Measurements from ENCODE around the gene HOMEZ.
"Not testable (repeated sequence)": the region's sequence is repeated elsewhere in the genome, so short reads cannot be mapped to it uniquely, and the experiment has no call there.

Gene HOMEZ

DNA sequence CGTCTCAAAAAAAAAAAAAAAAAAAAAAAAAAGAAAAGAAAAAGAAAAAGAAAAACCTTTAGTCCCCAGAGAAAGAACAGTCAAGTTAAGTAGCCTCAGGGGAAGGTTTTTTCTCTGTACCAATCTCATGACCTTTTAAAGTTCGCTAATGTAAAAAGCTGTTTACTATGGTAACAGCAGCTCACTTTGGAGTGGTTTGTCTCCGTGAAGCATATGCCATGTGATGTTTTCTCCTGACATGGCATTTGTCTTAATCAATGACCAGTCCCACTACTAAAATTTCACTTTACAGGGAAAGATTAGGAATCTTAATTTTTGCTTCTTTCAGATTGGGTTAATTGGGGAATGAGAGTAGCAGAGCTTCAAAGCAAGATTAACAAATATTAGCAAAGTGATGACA lies 43.9 kb downstream of the HOMEZ start:
- TF ChIP-seq EZH2phosphoT487 (IDR thresholded peaks at IDR 0.05; ENCODE audit: low read length) (no peak), EZH2 (optimal IDR thresholded peaks at IDR 0.05; ENCODE audit: low read depth, low read length) (no peak)
- TF ChIP-seq, protein P1, sequence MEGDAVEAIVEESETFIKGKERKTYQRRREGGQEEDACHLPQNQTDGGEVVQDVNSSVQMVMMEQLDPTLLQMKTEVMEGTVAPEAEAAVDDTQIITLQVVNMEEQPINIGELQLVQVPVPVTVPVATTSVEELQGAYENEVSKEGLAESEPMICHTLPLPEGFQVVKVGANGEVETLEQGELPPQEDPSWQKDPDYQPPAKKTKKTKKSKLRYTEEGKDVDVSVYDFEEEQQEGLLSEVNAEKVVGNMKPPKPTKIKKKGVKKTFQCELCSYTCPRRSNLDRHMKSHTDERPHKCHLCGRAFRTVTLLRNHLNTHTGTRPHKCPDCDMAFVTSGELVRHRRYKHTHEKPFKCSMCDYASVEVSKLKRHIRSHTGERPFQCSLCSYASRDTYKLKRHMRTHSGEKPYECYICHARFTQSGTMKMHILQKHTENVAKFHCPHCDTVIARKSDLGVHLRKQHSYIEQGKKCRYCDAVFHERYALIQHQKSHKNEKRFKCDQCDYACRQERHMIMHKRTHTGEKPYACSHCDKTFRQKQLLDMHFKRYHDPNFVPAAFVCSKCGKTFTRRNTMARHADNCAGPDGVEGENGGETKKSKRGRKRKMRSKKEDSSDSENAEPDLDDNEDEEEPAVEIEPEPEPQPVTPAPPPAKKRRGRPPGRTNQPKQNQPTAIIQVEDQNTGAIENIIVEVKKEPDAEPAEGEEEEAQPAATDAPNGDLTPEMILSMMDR (IDR thresholded peaks at IDR 0.05; ENCODE audit: low read length) = no peak

GRCh38 chr14:23241061-23241715 lies 44.7 kb downstream of the HOMEZ start:
- H3K4me2 ChIP-seq (ENCODE audit: low read depth, low read length) = not testable (repeated sequence)

More for the DNA sequence above, 43.9 kb downstream of the HOMEZ start:
- H3K79me2 ChIP-seq (ENCODE audit: low read length) = no peaks in the 10 kb centered on the region
- H3K27ac ChIP-seq (ENCODE audit: low read length) = no peak overlapping the region
- DNase-seq = no peak
- no peaks in the 10 kb centered on the region; the same call in 1 of the 2 replicates for H3F3A ChIP-seq (ENCODE audit: insufficient read depth, low read length)
- no peak overlapping the region for H2AFZ ChIP-seq (ENCODE audit: low read length)
- no peak overlapping the region for H3K9ac ChIP-seq (ENCODE audit: low read length)
- no peaks in the 10 kb centered on the region for H3K36me3 ChIP-seq (replicated peaks; ENCODE audit: insufficient read depth, low read length)
- H4K20me1 ChIP-seq (ENCODE audit: insufficient read depth, low read length) = no peaks in the 10 kb centered on the region
- no peak overlapping the region for H3K4me2 ChIP-seq (ENCODE audit: low read depth, low read length)
- H3K9me3 ChIP-seq (replicated peaks; ENCODE audit: insufficient read depth, low read length) = no peaks in the 10 kb centered on the region
- no peaks in the 10 kb centered on the region for H3K4me1 ChIP-seq (ENCODE audit: low read length)
- no peaks in the 10 kb centered on the region for H3K27me3 ChIP-seq (replicated peaks; ENCODE audit: insufficient read depth, low read length)
- H3K9me2 ChIP-seq (replicated peaks; ENCODE audit: insufficient read depth, low read length) = no peaks in the 10 kb centered on the region
- no peak overlapping the region for H3K4me3 ChIP-seq (ENCODE audit: low read length)

DNA sequence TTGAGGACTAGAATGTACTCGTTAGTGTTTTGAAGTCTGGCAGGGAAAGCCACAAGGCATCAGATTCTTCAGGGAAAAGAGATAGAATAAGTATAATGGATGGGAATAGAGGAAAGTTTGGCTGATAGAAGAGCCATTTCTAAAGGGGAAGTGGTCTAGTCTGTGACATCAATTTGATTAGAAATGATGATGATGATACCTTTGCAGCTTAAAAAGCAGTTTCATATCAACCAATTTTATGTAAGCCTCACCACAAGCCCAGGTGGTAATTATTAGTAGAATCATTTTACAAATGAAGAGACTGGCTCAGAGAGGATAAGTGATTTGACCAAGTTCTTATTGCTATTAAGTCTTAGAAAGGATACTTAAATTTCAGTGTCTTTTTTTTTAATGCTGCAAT lies 45.3 kb downstream of the HOMEZ start:
- H3K27me3 ChIP-seq (replicated peaks; ENCODE audit: insufficient read depth, low read length) = no peaks in the 10 kb centered on the region
- no peak for DNase-seq
- H3K4me1 ChIP-seq (ENCODE audit: low read length) = no peaks in the 10 kb centered on the region
- H3K79me2 ChIP-seq (ENCODE audit: low read length) = no peaks in the 10 kb centered on the region
- TF ChIP-seq EZH2phosphoT487 (IDR thresholded peaks at IDR 0.05; ENCODE audit: low read length) (no peak), EZH2 (optimal IDR thresholded peaks at IDR 0.05; ENCODE audit: low read depth, low read length) (no peak)
- no peaks in the 10 kb centered on the region for H3K36me3 ChIP-seq (replicated peaks; ENCODE audit: insufficient read depth, low read length)
- H3K9me3 ChIP-seq (replicated peaks; ENCODE audit: insufficient read depth, low read length) = no peaks in the 10 kb centered on the region
- no peak overlapping the region for H3K4me2 ChIP-seq (ENCODE audit: low read depth, low read length)
- no peak overlapping the region for H3K9ac ChIP-seq (ENCODE audit: low read length)
- no peaks in the 10 kb centered on the region for H3K9me2 ChIP-seq (replicated peaks; ENCODE audit: insufficient read depth, low read length)
- no peaks in the 10 kb centered on the region for H4K20me1 ChIP-seq (ENCODE audit: insufficient read depth, low read length)
- no peak overlapping the region for H2AFZ ChIP-seq (ENCODE audit: low read length)
- no peaks in the 10 kb centered on the region; the same call in 1 of the 2 replicates for H3F3A ChIP-seq (ENCODE audit: insufficient read depth, low read length)
- H3K4me3 ChIP-seq (ENCODE audit: low read length) = no peak overlapping the region
- H3K27ac ChIP-seq (ENCODE audit: low read length) = no peak overlapping the region

More at GRCh38 chr14:23241061-23241715, 44.7 kb downstream of the HOMEZ start:
- H3K4me1 ChIP-seq (ENCODE audit: low read length); H3K36me3 ChIP-seq (replicated peaks; ENCODE audit: insufficient read depth, low read length); H3K79me2 ChIP-seq (ENCODE audit: low read length); DNase-seq; H3K27me3 ChIP-seq (replicated peaks; ENCODE audit: insufficient read depth, low read length); H3K27ac ChIP-seq (ENCODE audit: low read length); H3K9me3 ChIP-seq (replicated peaks; ENCODE audit: insufficient read depth, low read length); H3F3A ChIP-seq (ENCODE audit: insufficient read depth, low read length); H2AFZ ChIP-seq (ENCODE audit: low read length); H3K4me3 ChIP-seq (ENCODE audit: low read length); H3K9me2 ChIP-seq (replicated peaks; ENCODE audit: insufficient read depth, low read length); H4K20me1 ChIP-seq (ENCODE audit: insufficient read depth, low read length); H3K9ac ChIP-seq (ENCODE audit: low read length): not testable (repeated sequence)

DNA sequence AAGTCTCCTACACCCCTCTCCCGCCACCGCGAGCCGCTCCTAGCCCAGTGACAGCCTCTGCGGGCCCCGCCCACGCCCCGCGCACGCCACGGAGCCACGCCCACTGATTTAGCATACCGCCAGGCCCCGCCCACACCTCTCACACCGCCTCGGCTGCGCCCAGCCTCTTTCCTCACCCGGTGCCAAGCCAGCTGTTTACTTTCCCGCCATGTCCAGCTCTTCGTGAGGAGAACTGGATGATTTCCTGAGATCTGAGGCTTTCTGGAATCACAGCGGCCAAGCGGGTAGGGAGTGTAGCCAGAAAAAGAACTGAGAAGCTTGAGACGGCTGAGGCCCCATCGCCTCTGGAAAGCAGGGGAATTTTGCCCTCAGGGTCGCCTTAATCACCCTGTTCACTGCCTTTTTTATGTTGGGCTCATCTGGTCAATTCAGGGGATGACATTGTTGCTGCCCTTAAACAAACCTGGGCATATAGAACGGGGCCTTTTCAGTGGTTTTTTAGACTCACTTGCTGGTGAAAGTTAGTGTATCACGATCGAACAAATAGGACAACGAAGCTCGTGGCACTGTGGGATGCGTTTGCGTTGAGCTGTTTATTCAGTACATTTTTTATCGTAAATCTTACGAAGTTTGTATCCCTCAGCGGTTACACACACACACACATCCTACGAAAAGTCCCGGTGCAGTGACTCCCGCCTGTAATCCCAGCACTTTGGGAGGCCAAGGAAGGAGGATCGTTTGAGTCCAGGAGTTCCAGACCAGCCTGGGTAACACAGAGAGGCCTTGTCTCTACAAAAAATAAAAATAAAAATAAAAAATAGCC lies 47.9 kb downstream of the HOMEZ start, which contains the start of gene RNF212B:
RNF212B (plus strand) TSS at position 165 of the 823 bp plus-strand sequence. CDS start 2,410 bp downstream, outside the sequence.
- TF ChIP-seq, protein P1 (IDR thresholded peaks at IDR 0.05; ENCODE audit: low read length) = no peak
- TF ChIP-seq EZH2phosphoT487 (IDR thresholded peaks at IDR 0.05; ENCODE audit: low read length) = no peak
- TF ChIP-seq EZH2 (optimal IDR thresholded peaks at IDR 0.05; ENCODE audit: low read depth, low read length) = no peak
- DNase-seq = peak; percentile 70
- Histone ChIP-seq H3K79me2 (ENCODE audit: low read length) (no peaks in the 10 kb centered on the region), H3K4me2 (ENCODE audit: low read depth, low read length) (peak within 1 kb of the TSS; percentile 60), H3K4me3 (ENCODE audit: low read length) (peak within 1 kb of the TSS; percentile 34; the same call in 1 of the 2 replicates), H2AFZ (ENCODE audit: low read length) (peak within 1 kb of the TSS; percentile 19; the same call in 1 of the 2 replicates), H3F3A (ENCODE audit: insufficient read depth, low read length) (no peaks in the 10 kb centered on the region; the same call in 1 of the 2 replicates), H3K36me3 (replicated peaks; ENCODE audit: insufficient read depth, low read length) (no peaks in the 10 kb centered on the region), H4K20me1 (ENCODE audit: insufficient read depth, low read length) (no peaks in the 10 kb centered on the region), H3K27me3 (replicated peaks; ENCODE audit: insufficient read depth, low read length) (no peaks in the 10 kb centered on the region), H3K4me1 (ENCODE audit: low read length) (no peaks in the 10 kb centered on the region), H3K9me3 (replicated peaks; ENCODE audit: insufficient read depth, low read length) (no peaks in the 10 kb centered on the region), H3K9me2 (replicated peaks; ENCODE audit: insufficient read depth, low read length) (no peaks in the 10 kb centered on the region), H3K27ac (ENCODE audit: low read length) (no peak within 1 kb of the TSS), H3K9ac (ENCODE audit: low read length) (no peak within 1 kb of the TSS)

DNA sequence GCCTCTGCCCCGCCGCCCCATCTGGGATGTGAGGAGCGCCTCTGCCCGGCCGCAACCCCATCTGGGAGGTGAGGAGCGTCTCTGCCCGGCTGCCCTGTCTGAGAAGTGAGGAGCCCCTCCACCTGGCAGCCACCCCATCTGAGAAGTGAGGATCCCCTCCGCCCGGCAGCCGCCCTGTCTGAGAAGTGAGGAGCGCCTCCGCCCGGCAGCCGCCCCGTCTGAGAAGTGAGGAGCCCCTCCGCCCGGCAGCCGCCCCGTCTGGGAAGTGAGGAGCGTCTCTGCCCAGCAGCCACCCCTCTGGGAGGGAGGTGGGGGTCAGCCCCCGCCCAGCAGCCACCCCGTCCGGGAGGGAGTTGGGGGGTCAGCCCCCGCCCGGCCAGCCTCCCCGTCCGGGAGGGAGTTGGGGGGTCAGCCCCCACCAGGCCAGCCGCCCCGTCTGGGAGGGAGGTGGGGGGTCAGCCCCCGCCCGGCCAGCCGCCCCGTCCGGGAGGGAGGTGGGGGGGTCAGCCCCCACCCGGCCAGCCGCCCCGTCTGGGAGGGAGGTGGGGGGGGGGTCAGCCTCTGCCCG lies 53.6 kb downstream of the HOMEZ start:
- H3K27ac ChIP-seq (ENCODE audit: low read length); H3K4me1 ChIP-seq (ENCODE audit: low read length); H3K4me2 ChIP-seq (ENCODE audit: low read depth, low read length); H3F3A ChIP-seq (ENCODE audit: insufficient read depth, low read length); H3K36me3 ChIP-seq (replicated peaks; ENCODE audit: insufficient read depth, low read length); H3K9ac ChIP-seq (ENCODE audit: low read length); DNase-seq; H3K79me2 ChIP-seq (ENCODE audit: low read length); H2AFZ ChIP-seq (ENCODE audit: low read length); H4K20me1 ChIP-seq (ENCODE audit: insufficient read depth, low read length); H3K9me3 ChIP-seq (replicated peaks; ENCODE audit: insufficient read depth, low read length); H3K4me3 ChIP-seq (ENCODE audit: low read length); H3K9me2 ChIP-seq (replicated peaks; ENCODE audit: insufficient read depth, low read length); H3K27me3 ChIP-seq (replicated peaks; ENCODE audit: insufficient read depth, low read length): not testable (repeated sequence)
